Measurements from ENCODE around the gene OR52W1.

DNA sequence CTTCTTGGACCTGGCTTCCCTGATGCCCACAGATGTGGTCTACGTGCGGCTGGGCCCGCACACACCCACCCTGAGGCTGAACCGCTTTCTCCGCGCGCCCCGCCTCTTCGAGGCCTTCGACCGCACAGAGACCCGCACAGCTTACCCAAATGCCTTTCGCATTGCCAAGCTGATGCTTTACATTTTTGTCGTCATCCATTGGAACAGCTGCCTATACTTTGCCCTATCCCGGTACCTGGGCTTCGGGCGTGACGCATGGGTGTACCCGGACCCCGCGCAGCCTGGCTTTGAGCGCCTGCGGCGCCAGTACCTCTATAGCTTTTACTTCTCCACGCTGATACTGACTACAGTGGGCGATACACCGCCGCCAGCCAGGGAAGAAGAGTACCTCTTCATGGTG is 41.1 kb downstream of the OR52W1 start:
- TF ChIP-seq, protein P1, sequence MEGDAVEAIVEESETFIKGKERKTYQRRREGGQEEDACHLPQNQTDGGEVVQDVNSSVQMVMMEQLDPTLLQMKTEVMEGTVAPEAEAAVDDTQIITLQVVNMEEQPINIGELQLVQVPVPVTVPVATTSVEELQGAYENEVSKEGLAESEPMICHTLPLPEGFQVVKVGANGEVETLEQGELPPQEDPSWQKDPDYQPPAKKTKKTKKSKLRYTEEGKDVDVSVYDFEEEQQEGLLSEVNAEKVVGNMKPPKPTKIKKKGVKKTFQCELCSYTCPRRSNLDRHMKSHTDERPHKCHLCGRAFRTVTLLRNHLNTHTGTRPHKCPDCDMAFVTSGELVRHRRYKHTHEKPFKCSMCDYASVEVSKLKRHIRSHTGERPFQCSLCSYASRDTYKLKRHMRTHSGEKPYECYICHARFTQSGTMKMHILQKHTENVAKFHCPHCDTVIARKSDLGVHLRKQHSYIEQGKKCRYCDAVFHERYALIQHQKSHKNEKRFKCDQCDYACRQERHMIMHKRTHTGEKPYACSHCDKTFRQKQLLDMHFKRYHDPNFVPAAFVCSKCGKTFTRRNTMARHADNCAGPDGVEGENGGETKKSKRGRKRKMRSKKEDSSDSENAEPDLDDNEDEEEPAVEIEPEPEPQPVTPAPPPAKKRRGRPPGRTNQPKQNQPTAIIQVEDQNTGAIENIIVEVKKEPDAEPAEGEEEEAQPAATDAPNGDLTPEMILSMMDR (IDR thresholded peaks at IDR 0.05): no peak
- TF ChIP-seq RFX5 (IDR thresholded peaks at IDR 0.05; ENCODE audit: low read length) (no peak), SMC3 (IDR thresholded peaks at IDR 0.05; ENCODE audit: low read depth, low read length) (no peak), RAD21 (IDR thresholded peaks at IDR 0.05; ENCODE audit: low read length) (no peak), FOXJ3 (CRISPR knock-in tag; IDR thresholded peaks at IDR 0.05) (no peak), YY1 (IDR thresholded peaks at IDR 0.05; ENCODE audit: low read depth) (no peak)
- TF ChIP-seq, protein P2, sequence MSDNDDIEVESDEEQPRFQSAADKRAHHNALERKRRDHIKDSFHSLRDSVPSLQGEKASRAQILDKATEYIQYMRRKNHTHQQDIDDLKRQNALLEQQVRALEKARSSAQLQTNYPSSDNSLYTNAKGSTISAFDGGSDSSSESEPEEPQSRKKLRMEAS (IDR thresholded peaks at IDR 0.05; ENCODE audit: low read depth): no peak
- TF ChIP-seq, protein P3, sequence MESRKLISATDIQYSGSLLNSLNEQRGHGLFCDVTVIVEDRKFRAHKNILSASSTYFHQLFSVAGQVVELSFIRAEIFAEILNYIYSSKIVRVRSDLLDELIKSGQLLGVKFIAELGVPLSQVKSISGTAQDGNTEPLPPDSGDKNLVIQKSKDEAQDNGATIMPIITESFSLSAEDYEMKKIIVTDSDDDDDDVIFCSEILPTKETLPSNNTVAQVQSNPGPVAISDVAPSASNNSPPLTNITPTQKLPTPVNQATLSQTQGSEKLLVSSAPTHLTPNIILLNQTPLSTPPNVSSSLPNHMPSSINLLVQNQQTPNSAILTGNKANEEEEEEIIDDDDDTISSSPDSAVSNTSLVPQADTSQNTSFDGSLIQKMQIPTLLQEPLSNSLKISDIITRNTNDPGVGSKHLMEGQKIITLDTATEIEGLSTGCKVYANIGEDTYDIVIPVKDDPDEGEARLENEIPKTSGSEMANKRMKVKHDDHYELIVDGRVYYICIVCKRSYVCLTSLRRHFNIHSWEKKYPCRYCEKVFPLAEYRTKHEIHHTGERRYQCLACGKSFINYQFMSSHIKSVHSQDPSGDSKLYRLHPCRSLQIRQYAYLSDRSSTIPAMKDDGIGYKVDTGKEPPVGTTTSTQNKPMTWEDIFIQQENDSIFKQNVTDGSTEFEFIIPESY (IDR thresholded peaks at IDR 0.05; ENCODE audit: borderline replicate concordance, low read depth): no peak
- TF ChIP-seq, protein P4, sequence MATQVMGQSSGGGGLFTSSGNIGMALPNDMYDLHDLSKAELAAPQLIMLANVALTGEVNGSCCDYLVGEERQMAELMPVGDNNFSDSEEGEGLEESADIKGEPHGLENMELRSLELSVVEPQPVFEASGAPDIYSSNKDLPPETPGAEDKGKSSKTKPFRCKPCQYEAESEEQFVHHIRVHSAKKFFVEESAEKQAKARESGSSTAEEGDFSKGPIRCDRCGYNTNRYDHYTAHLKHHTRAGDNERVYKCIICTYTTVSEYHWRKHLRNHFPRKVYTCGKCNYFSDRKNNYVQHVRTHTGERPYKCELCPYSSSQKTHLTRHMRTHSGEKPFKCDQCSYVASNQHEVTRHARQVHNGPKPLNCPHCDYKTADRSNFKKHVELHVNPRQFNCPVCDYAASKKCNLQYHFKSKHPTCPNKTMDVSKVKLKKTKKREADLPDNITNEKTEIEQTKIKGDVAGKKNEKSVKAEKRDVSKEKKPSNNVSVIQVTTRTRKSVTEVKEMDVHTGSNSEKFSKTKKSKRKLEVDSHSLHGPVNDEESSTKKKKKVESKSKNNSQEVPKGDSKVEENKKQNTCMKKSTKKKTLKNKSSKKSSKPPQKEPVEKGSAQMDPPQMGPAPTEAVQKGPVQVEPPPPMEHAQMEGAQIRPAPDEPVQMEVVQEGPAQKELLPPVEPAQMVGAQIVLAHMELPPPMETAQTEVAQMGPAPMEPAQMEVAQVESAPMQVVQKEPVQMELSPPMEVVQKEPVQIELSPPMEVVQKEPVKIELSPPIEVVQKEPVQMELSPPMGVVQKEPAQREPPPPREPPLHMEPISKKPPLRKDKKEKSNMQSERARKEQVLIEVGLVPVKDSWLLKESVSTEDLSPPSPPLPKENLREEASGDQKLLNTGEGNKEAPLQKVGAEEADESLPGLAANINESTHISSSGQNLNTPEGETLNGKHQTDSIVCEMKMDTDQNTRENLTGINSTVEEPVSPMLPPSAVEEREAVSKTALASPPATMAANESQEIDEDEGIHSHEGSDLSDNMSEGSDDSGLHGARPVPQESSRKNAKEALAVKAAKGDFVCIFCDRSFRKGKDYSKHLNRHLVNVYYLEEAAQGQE (IDR thresholded peaks at IDR 0.05; ENCODE audit: low read depth, low read length): no peak

Data from SK-N-SH (cell line).